HPDE6-E6E7 (cell line): Measurements from ENCODE around the gene OXT.
"Not testable (repeated sequence)": the region's sequence is repeated elsewhere in the genome, so short reads cannot be mapped to it uniquely, and the experiment has no call there.

ENCODE experiments used
- DNase-seq: peaks from one replicate; pipeline ENCODE4 v3.0.0; 2011; ENCODE audit warnings: missing footprints; ENCODE audit errors: extremely low spot score

The OXT gene

DNA sequence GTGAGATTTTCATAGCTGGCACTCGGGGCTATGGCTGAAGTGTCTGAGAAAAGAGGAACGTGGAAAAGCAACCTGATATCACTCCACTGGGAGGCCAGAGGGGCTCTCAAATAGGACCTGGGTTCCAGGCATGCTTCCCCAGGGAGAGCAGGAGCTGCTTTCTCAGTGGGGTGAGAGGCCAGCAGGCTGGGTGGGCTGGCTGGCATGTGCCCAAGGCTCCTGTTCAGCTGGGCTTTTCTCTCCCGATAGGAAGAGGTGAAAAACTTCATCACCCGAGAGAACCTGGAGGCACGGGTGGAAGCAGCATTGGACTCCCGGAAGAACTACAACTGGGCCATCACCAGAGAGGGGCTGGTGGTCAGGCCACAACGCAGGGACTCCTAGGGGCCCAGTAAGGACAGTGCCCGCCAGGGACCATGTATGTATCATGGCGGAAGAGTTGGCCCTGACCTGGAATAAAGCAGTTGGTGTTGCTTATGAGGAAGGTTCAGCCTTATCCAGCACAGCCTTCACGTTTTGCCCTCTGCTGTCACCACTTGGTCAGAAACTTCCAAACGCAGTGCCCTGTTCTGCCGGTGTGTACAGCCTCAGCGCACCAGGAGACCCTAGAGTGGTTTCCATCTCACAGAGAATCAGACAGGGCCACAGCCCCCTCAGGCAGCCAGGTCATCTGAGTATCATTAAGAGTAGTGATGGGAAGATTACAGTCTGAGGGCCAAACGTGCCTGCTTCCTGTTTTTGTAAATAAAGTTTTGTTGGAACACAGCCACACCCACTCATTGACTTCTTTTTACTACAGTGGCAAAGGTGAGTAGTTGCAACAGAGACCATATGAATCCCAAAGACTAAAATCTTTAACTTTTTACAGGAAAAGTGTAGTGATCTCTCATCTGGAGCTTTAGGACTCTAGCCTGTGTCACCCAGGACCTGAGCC is 23.7 kb upstream of the OXT start:
- DNase-seq, result no peak

DNA sequence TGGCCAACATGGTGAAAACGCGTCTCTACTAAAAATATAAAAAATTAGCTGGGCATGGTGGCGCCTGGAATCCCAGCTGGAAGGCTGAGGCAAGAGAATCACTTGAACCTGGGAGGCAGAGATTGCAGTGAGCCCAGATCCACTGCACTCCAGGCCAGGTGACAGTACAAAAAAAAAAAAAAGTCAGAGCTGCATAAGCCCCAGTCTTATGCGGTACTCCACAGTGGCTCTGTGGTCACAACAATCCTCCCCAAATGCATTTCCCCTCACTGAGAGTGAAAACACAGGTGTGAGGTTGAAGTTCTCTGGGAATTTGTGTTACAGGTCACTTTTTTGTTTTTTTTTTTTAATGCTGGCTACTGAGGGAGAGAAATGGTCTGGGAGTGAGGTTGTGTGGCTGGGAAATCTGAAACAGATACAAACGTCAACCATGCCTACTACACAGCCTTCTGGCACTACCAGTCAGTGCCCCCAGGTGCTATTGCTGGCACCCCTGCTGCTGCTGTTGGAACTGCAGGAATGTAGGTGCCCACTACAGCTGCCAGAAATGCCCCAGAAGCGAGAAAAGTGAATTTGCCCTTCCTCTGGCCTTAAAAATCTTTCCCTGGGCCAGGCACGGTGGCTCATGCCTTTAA is 19.9 kb upstream of the OXT start:
- DNase-seq, result no peak

DNA sequence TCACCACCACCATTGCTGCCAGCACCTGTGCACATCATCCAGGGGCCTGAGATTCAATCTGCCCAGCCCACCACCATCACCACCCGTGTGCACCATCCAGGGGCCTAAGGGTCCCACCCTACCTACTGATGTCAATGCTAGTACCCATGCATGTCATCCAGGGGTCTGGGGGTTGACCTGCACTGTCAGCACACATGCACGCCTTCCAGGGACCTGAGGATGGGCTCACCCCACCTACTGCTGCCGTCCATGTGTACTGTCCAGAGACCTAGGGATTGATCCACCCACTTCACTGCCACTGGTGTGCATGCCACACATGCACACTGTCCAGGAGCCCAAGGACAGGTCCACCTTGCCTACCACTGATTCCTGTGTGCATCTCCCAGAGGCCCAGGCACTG is 11.9 kb upstream of the OXT start:
- DNase-seq, result no peak

DNA sequence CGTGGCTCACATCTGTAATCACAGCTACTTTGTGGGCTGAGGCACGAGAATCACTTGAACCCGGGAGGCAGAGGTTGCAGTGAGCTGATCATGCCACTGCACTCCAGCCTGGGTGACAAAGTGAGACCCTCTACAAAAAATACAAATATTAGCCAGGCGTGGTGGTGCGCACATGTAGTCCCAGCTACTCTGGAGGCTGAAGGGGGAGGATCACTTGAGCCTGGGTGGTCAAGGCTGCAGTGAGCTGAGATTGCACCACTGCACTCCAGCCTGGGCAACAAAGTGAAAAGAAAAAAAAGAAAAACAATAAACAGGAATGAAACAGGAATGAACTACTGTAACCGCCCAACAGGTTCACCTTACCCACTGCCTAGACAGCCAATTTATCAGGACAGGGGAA is 7.3 kb upstream of the OXT start:
- not testable (repeated sequence) for DNase-seq

DNA sequence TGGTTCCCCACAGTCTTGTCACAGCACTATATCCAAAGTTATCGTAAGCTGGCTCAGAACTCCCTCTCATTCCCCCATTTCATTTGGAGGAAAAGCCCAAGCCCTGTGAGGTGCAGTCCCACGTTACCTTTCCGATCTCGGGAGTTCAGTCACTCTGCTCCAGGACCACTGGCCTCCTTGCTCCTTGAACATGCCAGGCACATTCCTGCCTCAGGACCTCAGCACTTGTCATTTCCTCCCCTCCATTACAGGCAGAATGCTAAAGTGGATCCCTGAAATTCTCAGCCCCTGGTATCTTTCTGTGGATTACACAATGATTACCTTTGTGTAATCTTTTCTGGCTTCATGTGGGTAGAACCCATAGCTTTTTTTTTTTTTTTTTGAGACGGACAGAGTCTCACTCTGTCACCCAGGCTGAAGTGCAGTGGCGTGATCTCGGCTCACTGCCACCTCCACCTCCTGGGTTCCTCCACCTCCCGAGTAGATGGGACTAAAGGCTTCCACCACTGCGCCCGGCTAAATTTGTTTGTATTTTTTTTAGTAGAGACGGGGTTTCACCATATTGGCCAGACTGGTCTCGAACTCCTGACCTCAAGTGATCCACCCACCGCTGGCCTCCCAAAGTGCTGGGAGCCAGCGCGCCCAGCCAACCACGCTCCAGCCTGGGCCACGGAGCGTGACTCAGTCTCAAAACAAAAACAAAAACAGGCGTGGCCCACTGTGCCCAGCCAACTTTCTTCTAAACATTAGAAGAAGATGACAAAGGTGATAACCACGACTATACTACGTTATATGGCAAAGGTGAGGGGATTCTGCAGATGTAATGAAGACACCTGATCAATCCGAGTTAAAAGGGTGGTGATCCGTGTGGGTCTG is 4.0 kb upstream of the OXT start:
- no peak for DNase-seq

DNA sequence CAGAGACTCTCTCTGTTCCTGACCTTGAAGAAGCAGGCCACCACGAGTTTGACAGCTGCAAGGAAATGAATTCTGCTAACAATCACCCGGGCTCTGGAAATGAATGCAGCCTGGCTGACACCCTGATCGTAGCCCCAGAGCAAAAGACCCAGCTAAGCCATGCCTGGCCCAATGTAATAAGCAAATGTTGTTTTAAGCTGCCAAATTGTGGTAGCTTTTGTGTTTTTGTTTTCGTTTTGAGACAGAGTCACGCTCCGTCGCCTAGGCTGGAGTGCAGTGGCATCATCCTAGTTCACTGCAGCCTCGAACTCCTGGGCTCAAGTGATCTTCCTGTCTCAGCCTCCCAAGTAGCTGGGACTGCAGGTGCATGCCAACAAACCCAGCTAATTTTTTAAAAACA is 3.3 kb upstream of the OXT start:
- no peak for DNase-seq

DNA sequence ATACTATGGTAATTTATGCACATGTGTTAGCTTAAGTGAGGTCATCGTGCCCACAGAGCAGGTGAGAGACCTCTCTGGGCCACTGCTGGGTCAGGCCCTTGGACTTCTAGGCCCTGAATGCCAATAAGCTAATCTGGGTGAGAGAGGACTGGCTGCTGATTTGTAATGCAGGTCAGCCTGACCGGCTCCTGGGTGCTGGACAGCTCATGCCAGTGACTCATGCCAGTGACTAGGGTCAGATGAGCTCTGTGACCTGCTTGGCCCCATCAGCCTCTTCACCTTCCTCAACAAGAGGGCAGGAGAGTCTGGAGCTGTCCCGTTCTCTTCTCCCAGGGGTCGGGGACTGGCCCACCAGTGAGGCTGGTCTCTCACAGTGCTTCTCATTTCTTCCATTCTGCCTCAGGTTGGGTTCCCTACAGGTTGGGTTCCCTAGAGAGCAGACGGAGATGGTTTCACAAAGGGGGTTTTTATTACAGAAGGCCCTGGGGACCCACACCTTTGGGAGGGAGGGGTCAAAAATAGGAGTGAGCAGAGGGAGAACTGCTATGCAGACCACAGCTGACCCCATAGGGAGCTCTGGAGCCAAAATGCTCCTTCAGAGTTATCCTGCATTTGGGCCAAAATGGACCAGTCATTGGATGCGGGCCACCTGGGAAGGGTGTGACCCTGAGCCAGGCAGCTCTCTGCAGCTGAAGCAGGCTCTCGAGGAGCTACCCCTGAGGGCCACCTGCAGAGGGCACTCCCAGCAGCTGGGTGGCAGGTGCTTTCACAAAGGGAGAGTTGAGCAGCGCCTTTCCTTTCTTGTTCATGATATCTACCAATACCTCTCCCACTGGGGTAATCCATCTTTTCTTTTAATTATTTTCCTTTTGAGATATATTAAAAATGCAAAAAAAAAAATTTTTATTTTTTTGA is 2.2 kb upstream of the OXT start:
- no peak for DNase-seq

DNA sequence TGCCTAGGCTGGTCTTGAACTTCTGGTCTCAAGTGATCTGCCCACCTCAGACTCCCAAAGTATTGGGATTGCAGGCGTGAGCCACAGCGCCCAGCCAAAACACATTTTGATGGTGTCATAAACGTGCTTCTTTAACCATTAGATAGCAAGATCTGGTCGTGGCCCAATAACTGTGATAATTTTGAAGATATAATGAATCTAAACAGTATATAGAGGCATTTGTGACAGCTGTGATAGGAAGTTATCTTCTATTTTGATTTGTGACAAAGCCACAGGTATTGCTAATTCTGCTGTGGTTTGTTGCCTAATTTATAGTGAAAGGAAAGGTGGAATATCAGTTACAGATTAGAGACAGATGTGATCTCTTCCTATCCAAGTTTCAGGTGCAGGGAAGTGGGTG is 695 bp upstream of the OXT start:
- no peak for DNase-seq

DNA sequence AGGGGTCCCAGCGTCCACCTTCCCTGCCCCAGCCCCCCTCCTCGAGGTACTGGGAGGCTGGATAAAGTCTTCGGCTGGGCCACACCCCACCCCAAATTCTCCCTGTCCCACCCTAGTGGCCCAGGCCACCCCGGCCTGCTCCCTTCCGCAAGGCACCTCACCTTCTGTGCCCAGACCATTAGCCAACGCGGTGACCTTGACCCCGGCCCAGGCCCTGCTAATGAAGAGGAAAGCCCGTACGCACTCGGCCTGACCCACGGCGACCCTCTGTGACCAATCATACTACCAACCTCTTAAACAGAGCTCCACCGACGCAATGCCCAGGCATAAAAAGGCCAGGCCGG is 182 bp upstream of the OXT start:
- no peak for DNase-seq

DNA sequence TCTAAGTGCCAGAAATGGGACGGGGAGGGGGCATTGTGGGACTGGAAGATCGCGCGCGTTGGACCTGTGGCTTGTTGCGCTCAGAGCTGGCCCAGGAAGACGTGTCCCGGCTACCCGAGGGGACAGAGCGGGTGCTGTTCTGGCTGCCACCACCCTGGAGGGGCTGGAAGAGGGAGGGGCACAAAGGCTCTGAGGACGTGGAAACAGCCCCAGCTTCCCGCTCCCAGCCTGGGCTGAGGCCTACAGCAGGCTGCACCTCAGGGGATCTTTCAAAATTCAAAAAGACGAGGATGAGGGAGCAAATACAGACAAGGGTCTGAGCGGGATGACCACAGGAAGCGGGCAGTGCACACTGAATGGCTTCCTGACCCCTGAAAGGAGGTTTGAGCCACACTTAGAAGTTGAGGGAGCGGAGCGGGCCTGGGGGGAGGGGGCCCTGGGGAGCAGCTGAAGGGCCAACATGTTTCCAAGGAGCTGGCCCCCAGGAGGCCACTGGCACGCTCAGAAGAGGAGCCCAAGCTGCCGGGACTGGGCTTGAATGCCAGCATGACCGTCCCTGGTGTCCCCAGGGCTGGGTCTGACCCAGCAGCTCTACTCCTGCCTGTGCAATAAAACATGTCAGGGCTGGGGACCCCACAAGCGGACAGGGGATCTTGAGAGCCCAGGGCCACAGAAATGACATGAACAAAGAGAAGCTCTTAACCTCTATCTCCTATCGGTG is 1.3 kb downstream of the OXT start:
- DNase-seq, result no peak

DNA sequence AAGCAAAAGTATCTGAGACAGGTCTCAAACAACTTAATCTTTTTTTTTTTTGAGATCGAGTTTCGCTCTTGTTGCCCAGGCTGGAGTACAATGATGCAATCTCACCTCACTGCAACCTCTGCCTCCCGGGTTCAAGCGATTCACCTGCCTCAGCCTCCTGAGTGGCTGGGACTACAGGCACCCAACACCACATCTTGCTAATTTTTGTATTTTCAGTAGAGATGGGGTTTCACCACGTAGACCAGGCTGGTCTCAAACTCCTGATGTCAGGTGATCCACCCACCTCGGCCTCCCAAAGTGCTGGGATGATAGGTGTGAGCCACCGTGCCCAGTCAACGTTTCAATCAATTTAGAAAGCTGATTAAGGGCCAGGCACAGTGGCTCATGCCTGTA is 1.8 kb downstream of the OXT start:
- DNase-seq, result not testable (repeated sequence)

DNA sequence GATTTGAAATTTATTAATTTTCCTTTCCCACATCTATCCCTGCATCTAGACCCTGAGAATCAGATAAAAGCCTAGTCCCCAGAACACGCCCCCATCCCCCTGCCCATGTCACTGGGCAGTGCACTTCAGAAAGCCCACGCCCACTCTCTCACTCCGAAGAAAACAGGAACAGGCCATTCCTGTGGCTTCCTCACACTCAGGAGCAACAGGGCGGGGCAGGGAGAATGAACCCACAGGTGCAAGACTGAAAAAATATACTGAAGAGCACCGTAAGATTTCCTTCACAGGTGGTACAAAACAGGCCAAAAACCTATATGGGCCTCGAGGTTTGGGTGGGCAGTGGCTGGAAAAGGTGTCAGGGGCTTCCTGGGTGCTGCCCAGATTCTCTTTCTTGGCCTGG is 3.4 kb downstream of the OXT start:
- DNase-seq, result no peak

DNA sequence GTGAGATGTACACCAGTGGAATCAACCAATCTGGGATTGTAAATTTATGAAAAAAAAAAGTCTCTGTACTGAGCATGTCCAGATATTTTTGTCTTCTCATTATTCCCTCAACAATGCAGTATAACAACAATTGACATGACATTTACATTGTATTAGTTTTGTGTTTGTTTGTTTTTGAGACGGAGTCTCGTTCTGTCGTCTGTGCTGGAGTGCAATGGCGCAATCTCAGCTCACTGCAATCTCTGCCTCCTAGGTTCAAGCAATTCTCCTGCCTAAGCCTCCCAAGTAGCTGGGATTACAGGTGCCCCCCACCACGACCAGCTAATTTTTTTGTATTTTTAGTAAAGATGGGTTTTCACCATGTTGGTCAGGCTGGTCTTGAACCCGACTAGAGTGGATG is 3.9 kb downstream of the OXT start:
- not testable (repeated sequence) for DNase-seq

DNA sequence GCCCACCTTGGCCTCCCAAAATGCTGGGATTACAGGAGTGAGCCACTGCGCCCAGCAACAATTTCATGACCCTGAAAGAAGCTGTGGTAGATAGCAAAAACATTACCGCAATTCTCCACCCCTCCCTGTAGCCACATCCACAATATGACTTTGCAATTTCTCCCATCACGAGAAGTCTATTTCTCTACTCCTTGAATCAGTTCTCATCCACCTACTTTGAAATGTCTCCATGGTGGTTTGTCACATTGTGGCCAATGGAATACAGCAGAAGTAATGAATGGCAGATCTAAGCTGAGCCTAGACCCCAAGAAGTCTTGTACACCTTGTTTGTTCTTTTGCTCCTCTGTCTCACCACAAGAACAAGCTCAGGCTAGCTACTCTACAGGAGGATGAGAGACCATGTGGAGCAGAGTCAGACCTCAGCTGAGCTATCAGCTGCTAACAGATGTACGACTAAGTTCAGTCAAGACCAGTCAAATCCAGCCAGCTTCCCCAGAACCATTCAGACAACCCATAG is 6.3 kb downstream of the OXT start:
- DNase-seq, result no peak

DNA sequence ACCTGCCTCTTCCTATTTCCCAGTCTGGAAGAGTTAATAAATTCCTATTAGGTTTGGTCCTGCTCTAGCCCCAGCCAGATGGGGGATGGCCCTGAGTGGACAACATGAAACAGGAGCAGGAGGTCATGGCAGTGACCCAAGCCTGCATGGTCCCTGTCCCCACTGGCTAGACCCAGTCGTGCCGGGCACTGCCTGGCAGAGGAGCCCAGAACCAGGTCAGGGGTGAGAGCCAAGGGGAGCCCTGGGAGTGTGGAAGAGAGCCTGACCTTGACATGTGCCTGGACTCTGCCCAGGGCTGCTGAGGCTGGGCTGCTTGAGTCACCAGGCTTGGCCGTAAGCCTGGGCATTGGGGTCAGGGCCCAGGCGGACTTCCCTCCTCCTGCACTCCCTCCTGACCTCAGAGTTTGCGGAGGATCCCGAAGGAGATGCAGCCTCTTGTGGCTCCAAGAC is 9.5 kb downstream of the OXT start:
- no peak for DNase-seq

DNA sequence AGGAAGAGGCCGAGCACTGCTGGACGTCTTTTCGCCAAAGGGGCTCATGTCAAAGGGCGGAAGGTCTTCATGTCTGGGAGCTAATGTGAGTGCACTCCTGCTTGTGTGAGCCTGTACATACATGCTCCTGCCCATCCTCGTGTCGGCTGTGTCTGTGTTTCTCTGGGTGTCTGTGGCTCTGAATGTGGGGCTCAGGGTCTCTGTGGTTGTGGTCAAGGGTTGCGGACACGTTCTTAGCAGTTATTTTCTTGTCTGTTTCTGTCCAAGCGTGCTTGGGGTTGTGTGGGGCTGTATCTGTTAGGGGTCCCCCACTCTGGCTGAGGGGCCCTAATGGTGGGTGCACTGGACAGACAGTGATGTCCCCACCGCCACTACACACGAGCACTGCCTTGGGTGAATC is 10.2 kb downstream of the OXT start:
- DNase-seq, result no peak

DNA sequence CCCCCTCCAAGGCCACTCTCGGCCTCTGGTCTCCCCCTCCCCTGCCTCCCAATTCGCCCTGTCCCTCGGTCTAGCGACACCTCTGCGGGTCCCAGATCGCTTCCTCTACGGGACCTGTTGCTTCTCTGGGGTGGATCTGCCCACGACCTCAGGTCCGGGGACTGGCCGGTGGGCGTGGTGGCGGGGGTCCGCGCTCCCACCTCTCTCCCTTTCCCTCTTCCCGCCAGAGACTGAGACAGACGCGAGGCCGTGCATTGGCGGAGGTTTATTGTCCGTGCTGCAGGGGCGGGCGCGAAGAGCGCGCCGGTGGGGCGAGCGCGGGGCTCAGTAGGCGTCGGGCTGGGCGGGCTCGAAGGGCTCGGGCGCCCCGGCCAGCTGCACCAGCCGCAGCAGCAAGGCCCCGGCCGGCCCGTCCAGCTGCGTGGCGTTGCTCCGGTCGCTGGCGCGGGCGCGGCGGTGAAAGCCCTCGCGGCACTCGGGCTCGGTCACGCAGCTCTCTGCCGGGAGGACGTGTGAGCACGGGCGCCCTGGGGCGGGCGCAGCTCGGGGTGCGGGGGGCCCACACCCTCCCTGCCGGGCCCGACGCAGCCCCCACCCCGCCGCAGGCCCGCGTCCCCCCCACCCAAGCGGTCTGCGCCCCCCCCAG is 11.0 kb downstream of the OXT start:
- DNase-seq, result no peak

DNA sequence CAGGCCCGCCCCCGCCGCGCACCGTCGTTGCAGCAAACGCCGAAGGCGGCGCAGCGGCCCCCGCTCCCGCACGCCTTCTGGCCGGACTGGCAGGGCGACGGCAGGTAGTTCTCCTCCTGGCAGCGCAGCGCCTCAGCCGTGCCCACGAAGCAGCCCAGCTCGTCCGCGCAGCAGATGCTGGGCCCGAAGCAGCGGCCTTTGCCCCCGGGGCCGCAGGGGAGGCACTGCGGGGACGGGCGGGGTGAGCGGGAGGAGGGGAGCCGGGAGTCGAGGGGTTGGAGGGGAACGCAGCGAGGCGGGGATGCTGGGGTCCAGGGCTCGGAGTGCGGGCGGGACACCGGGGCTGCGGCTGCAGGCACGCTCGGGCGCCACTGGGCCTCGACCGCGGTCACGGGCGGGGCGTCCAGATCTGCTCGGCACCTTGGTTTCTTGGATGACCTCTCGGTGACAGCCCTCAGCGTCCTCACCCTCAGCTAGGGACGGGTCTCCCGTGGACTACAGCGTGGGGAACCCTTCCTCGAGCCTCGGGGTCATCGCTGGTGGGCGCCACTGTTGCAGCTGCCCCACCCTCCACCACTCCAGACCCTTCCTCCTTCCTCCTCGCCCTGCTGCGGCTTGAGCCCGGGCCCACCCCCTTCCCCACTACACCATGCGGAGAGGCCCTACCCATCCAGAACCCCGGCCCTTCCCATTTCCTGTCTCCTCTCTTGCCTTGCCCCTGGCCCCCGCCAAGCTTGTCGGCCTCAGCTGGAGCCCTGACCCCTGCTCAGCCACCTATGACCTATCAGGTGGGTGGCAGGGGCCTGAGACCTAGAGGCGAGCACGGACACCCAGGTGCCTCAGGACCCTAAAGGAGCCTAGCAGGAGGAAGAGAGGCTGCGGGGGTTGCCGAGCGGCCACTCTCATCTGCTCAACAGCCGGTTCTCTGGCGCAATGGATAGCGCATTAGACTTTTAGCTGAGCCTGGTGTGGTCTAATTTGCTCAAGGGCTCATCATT is 11.8 kb downstream of the OXT start:
- no peak for DNase-seq
